NCI-H526 (cell line): ENCODE data around the gene CAPZB.

Experiments used
- DNase-seq, 2 experiments: peaks; one replicate each; lab custom pipeline; 2025; lab: John Stamatoyannopoulos, UW

CAPZB gene

GRCh38 chr1:19448491-19449439, 36.6 kb downstream of the CAPZB start:
- no peak for DNase-seq

- DNase-seq = no peak
Observed at GRCh38 chr1:19447550-19447949, 37.8 kb downstream of the CAPZB start.

GRCh38 chr1:19445417-19446342, 39.7 kb downstream of the CAPZB start:
- DNase-seq = peak in 1 of 2 experiments; percentile 16

- DNase-seq = no peak
Observed at GRCh38 chr1:19444296-19445021, 40.9 kb downstream of the CAPZB start.

GRCh38 chr1:19443326-19443725, 42.0 kb downstream of the CAPZB start:
- no peak for DNase-seq

- DNase-seq = no peak
Observed at GRCh38 chr1:19442154-19443096, 42.9 kb downstream of the CAPZB start.

- no peak for DNase-seq
Observed at GRCh38 chr1:19441048-19441780, 44.1 kb downstream of the CAPZB start.

- peak in 1 of 2 experiments; percentile 26 for DNase-seq
Observed at GRCh38 chr1:19439464-19440171, 45.7 kb downstream of the CAPZB start.

GRCh38 chr1:19438516-19439195, 46.7 kb downstream of the CAPZB start:
- DNase-seq = no peak

GRCh38 chr1:19437891-19438294, 47.4 kb downstream of the CAPZB start:
- DNase-seq = no peak

- DNase-seq = no peak
Observed at GRCh38 chr1:19436716-19437476, 48.4 kb downstream of the CAPZB start.

- DNase-seq = no peak
Observed at GRCh38 chr1:19435851-19436455, 49.4 kb downstream of the CAPZB start.

GRCh38 chr1:19435181-19435580, 50.2 kb downstream of the CAPZB start:
- no peak for DNase-seq

- no peak for DNase-seq
Observed at GRCh38 chr1:19433719-19433998, 51.7 kb downstream of the CAPZB start.

GRCh38 chr1:19432943-19433718, 52.2 kb downstream of the CAPZB start:
- DNase-seq = no peak

GRCh38 chr1:19430121-19431068, 54.9 kb downstream of the CAPZB start:
- no peak for DNase-seq
